Prostate gland (tissue), 2 donors: ENCODE measurements around the gene COMMD7.

Experiments used
- CTCF ChIP-seq, 4 experiments: fragments of 200-600 bp in 2 of 4; fragments of 450-650 bp in 2 of 4; sonication (generic) in 2 of 4; IDR thresholded peaks; 1 replicate in 3 of 4; 2 replicates in 1 of 4; pipeline ENCODE4 v1.5.1; 2016 to 2019; ENCODE audit warnings: antibody characterized with exemption in 4 of 4, mild to moderate bottlenecking in 2 of 4, moderate library complexity in 2 of 4
- POLR2A ChIP-seq: fragments of 450-650 bp; IDR thresholded peaks from one replicate; pipeline ENCODE4 v1.6.1; 2016; ENCODE audit warnings: antibody characterized with exemption, mild to moderate bottlenecking
- POLR2AphosphoS5 ChIP-seq: sonication (generic); formaldehyde crosslinking; IDR thresholded peaks from one replicate; pipeline ENCODE4 v1.6.1; 2017; ENCODE audit warnings: antibody characterized with exemption

- TF ChIP-seq CTCF (IDR thresholded peaks at IDR 0.05) (no peak), POLR2A (no peak), POLR2AphosphoS5 (no peak)
These were observed 64.3 kb downstream of the COMMD7 start for GRCh38 chr20:32678948-32679347.
